ENCODE measurements around the gene METTL8.
"Not testable (repeated sequence)": the region's sequence is repeated elsewhere in the genome, so short reads cannot be mapped to it uniquely, and the experiment has no call there.

The METTL8 gene

DNA sequence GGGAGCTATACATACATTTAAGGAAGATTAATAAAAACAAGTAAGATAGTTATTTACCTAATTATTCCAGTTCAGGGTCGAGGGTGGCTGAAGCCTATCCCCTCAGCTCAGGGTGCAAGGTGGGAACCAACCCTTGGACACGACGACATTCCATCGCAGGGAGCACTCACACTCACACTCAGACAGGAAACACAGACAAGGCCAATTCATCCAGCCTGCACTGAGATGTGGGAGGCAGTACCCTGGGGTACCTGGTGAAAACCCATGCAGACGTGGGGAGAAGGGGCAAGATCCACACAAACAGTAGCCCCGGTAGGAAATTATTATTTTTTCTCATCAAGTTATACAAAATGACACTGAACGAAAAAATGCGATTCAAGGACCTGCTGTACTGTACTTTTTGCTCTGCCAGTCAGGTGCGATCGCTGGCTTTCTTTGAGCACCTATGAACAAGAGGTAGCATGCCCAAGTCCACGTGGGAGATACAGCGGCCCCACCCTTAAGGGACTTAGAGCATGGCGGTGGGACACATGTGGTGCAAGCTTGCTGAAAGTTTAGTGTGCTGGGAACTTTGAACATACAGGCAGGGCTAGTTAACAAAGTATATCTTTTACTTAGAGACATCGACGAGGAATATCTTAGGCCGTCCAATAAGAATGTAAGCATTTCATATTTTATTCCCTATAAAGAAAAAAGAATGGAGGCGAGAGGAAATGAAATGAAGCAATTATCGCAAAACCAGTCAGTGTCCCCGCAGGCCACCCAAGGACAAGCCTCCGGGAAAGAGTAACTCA lies 624 bp downstream of the METTL8 start:
- CTCF ChIA-PET: interaction anchor here (0.6 to 1.9 kb wide), 10 partner anchors 13 to 460 kb away, joined by 3 to 8 read pairs (median 3); no protein-coding TSS in a partner anchor
- DNase-seq (ENCODE audit: low read depth, low spot score): no peak
- TF ChIP-seq, protein P1, sequence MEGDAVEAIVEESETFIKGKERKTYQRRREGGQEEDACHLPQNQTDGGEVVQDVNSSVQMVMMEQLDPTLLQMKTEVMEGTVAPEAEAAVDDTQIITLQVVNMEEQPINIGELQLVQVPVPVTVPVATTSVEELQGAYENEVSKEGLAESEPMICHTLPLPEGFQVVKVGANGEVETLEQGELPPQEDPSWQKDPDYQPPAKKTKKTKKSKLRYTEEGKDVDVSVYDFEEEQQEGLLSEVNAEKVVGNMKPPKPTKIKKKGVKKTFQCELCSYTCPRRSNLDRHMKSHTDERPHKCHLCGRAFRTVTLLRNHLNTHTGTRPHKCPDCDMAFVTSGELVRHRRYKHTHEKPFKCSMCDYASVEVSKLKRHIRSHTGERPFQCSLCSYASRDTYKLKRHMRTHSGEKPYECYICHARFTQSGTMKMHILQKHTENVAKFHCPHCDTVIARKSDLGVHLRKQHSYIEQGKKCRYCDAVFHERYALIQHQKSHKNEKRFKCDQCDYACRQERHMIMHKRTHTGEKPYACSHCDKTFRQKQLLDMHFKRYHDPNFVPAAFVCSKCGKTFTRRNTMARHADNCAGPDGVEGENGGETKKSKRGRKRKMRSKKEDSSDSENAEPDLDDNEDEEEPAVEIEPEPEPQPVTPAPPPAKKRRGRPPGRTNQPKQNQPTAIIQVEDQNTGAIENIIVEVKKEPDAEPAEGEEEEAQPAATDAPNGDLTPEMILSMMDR (IDR thresholded peaks at IDR 0.05; ENCODE audit: insufficient read depth, low read length, missing control alignments): no peak
- peak overlapping the region; percentile 84 for H3K4me3 ChIP-seq (ENCODE audit: low read depth, low read length)
- POLR2A ChIA-PET: interaction anchor here (1.1 to 1.5 kb wide), 2 partner anchors 17 to 89 kb away, joined by 3 read pairs; partner anchors contain the start of gene CYBRD1

DNA sequence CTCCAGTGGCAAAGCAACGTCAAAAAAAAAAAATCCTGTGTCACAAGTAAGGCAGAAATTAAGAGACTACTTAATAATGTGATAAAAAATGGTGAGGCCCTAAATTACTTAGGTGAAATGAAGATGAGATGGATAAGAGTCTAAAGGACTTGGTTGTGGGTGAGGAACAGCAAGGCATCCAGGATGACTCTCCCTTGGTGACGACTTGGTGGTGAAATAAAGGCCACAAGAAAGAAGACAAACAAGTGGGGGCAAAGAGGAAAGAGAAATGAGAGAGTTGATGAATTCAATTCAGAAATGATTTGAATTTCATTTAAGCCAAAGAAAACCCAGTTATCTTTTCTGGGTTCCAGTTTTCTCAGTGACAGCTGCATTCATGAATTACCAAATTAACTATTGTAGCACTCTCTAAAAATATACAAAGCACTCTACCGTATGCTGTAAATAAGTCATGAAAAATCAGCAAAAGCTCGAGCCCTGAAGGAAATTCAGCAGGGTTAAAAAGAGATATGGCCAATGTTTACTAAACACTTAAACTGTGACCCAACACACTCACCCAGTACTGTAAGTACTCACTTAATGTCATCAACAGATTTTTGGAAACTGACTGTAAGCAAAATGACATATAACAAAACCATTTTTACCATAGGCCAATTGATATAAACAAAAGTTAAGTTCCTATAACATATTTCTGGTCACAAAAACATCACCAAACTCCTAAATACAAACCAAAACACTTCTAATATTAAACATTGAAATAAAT lies 1.4 kb downstream of the METTL8 start:
- H3K4me3 ChIP-seq (ENCODE audit: low read depth, low read length): no peak overlapping the region
- DNase-seq (ENCODE audit: low read depth, low spot score): no peak
- CTCF ChIA-PET: interaction anchor here (0.9 to 2.2 kb wide), 9 partner anchors 12 to 503 kb away, joined by 3 to 19 read pairs (median 3); no protein-coding TSS in a partner anchor
- POLR2A ChIA-PET: no interaction called here
- TF ChIP-seq, protein P1 (IDR thresholded peaks at IDR 0.05; ENCODE audit: insufficient read depth, low read length, missing control alignments): no peak

- TF ChIP-seq, protein P1 (IDR thresholded peaks at IDR 0.05; ENCODE audit: insufficient read depth, low read length, missing control alignments): no peak
- CTCF ChIA-PET: interaction anchor here (1.2 to 2.2 kb wide), 3 partner anchors 16 to 502 kb away, joined by 4 to 19 read pairs (median 8); no protein-coding TSS in a partner anchor
- no peak for DNase-seq (ENCODE audit: low read depth, low spot score)
- POLR2A ChIA-PET: no interaction called here
- H3K4me3 ChIP-seq (ENCODE audit: low read depth, low read length): no peak overlapping the region
These were observed 2.1 kb downstream of the METTL8 start for GRCh38 chr2:171431677-171432167.

GRCh38 chr2:171430516-171431410 lies 3.0 kb downstream of the METTL8 start:
- H3K4me3 ChIP-seq (ENCODE audit: low read depth, low read length): no peak overlapping the region
- DNase-seq (ENCODE audit: low read depth, low spot score): no peak
- TF ChIP-seq, protein P1 (IDR thresholded peaks at IDR 0.05; ENCODE audit: insufficient read depth, low read length, missing control alignments): no peak
- CTCF ChIA-PET: interaction anchor here (1.0 to 2.2 kb wide), 3 partner anchors 15 to 501 kb away, joined by 3 to 19 read pairs (median 4); no protein-coding TSS in a partner anchor
- POLR2A ChIA-PET: no interaction called here

DNA sequence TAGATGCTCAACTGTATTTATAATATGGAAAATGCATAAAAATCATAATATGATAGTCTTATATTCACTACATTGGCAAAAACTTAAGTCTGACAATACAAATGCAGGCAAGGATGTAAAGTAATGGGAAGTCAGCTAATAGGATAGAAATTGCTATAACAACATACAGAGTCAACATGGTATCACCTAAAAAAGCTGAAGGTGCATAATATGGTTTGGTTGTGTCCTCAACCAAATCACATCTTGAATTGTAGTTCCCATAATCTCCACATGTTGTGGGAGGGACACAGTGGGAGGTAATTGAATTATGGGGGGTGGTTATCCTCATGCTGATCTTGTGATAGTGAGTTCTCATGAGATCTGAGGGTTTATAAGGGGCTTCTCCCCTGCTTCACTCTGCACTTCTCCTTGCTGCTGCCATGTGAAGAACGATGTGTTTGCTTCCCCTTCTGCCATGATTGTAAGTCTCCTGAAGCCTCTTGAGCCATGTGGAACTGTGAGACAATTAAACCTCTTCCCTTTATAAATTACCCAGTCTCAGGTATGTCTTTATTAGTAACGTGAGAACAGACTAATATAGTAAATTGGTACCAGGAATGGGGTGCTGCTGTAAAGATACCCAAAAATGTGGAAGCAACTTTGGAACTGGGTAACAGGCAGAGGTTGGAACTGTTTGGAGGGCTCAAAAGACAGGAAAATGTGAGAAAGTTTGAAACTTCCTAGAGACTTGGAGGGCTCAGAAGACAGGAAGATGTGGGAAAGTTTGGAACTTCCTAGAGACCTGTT lies 10.9 kb downstream of the METTL8 start:
- POLR2A ChIA-PET; H3K4me3 ChIP-seq (ENCODE audit: low read depth, low read length); DNase-seq (ENCODE audit: low read depth, low spot score): not testable (repeated sequence)
- CTCF ChIA-PET: interaction anchor here (1.2 kb wide), 1 partner anchor 9 kb away, joined by 6 read pairs; no protein-coding TSS in a partner anchor
